Stomach smooth muscle (tissue), 2 donors: ENCODE data around the gene MDC1.
"Not testable (repeated sequence)": the region's sequence is repeated elsewhere in the genome, so short reads cannot be mapped to it uniquely, and the experiment has no call there.

Experiments used
- H3K27ac ChIP-seq: one replicate; pipeline ENCODE4 v1.7.0; 2013; ENCODE audit warnings: mild to moderate bottlenecking, low read length, inconsistent platforms
- H3K27me3 ChIP-seq, 2 donors: one replicate each; pipeline ENCODE4 v1.7.0; 2013; ENCODE audit warnings: low read length in 2 of 2; ENCODE audit not compliant: insufficient read depth in 2 of 2, control insufficient read depth in 1 of 2
- H3K36me3 ChIP-seq, 2 donors: one replicate each; pipeline ENCODE4 v1.7.0; 2013; ENCODE audit warnings: low read length in 2 of 2; ENCODE audit not compliant: control insufficient read depth in 2 of 2, insufficient read depth in 2 of 2
- H3K4me1 ChIP-seq: one replicate; pipeline ENCODE4 v1.7.0; 2013; ENCODE audit warnings: low read length; ENCODE audit not compliant: control insufficient read depth, insufficient read depth
- H3K4me3 ChIP-seq, 2 donors: one replicate each; pipeline ENCODE4 v1.7.0; 2013; ENCODE audit warnings: low read length in 2 of 2
- H3K9ac ChIP-seq, 2 donors: one replicate each; pipeline ENCODE4 v1.7.0; 2013; ENCODE audit warnings: low read length in 2 of 2, mild to moderate bottlenecking in 1 of 2
- H3K9me3 ChIP-seq, 2 donors: one replicate each; pipeline ENCODE4 v1.7.0; 2013; ENCODE audit warnings: low read length in 2 of 2; ENCODE audit not compliant: control insufficient read depth in 2 of 2
- donor health status: healthy.
- donor health status: Pancreatic carcinoma.

Gene MDC1

DNA sequence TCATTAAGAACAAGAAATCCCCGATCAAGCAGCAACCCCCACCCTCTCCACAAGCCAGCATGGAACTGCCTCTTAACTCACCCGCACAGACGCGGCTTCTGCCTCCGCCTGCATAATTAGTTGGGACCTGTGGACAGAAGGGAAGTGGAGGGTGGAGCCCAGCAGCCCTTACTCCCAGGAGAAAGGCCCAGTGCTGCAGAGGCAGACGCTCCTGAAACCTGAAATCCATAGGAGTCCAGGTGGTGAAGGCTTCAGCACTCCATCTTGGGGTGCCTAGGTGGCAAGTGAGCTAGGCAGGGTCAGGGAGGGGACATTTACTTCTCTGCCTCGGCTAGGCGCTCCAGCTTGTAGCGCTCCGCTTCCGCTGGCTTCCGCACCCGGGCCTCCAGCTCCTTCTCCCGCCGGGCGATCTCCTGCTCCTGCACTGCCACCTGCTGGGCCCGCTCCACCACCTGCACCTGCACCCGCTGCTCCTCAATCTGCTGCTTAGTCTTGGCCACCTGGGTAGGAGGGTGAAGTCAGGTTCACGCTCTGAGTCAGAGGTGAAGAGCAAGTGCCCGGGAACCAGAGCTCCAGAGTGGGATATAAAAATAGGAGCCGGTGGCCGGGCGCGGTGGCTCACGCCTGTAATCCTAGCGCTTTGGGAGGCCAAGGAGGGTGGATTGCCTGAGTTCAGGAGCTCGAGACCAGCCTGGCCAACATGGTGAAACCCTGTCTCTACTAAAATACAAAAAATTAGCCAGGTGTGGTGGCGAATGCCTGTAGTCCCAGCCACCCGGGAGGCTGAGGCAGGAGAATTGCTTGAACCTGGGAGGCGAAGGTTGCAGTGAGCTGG lies 13.7 kb upstream of the MDC1 start:
- Histone ChIP-seq H3K27me3 (no peaks in the 10 kb centered on the region), H3K4me3 (peak overlapping the region in 1 of 2 donors; percentile 15), H3K9me3 (no peaks in the 10 kb centered on the region), H3K36me3 (peaks cover 37 to 47% of the 10 kb centered on the region in 2 donors), H3K4me1 (peaks cover 19% of the 10 kb centered on the region), H3K27ac (peak overlapping the region; percentile 53), H3K9ac (peak overlapping the region in 1 of 2 donors; percentile 58)

DNA sequence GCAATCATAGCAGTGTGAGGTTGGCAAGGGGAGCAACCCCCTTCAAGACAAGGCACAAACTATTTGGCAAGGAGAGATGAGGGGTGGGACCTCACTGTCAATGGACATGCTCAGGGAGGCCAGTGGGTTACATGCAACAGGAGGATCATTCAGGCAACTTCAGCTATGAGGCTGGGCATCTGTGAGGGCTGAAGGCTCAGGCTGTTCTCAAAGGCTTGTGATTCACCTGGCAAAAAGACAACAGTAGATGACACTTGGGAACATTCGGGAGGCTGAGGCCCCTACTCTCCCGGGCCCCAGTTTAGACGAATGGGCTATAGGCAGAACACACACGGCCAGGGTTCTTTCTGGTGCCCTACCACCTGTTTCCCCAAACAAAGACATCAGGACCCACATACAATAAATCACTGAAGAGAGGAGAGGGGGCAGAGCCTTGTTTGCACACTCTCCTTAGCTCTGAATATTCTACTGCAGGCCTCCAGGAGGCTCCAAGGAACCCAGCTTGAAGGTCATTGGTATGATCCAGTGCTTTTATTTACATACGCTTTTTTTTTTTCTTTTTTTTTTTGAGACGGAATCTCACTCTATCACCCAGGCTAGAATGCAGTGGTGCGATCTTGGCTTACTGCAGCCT lies 11.0 kb upstream of the MDC1 start:
- H3K9me3 ChIP-seq, result no peaks in the 10 kb centered on the region
- H3K4me1 ChIP-seq, result peaks cover 39% of the 10 kb centered on the region
- no peak overlapping the region for H3K9ac ChIP-seq
- H3K27me3 ChIP-seq, result no peaks in the 10 kb centered on the region
- H3K4me3 ChIP-seq, result no peak overlapping the region
- peak overlapping the region; percentile 41 for H3K27ac ChIP-seq
- H3K36me3 ChIP-seq, result peaks cover 48 to 56% of the 10 kb centered on the region in 2 donors

DNA sequence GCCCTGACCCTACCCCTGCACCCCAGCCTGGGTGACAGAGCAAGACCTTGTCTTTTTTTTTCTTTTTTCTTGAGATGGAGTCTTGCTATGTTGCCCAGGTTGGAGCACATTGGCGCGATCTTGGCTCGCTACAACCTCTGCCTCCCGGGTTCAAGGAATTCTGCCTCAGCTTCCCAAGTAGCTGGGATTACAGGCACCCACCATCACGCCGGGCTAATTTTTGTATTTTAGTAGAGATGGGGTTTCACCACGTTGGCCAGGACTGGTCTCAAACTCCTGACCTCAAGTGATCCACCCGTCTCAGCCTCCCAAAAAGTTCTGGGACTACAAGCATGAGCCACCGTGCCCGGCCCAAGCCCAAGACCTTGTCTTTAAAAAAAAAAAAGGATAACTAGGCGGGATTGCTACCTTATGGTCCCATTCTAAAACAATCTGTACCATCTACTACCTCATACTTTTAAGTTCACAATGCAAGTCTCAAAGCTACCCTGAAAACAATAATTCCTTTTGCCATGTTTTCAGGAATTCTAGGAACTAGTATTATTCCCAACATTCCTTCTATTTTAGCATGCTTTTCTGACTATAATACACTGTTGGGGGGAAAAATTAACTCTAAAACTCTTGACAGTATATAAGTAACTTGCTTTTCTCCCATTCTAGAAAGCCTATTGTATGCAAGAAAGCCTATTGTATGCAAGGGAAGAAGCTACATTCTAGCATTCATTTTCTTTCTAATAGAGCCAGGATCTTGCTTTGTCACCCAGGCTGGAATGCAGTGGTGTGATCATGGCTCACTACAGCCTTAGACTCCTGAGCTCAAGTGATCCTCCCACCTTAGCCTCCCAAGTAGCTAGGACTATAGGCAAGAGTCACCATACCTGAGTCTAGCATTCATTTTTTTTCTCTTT lies 9.7 kb upstream of the MDC1 start:
- no peaks in the 10 kb centered on the region for H3K27me3 ChIP-seq
- peaks cover 48% of the 10 kb centered on the region in 2 donors for H3K36me3 ChIP-seq
- H3K27ac ChIP-seq, result peak overlapping the region; percentile 8
- H3K9ac ChIP-seq, result no peak overlapping the region
- no peaks in the 10 kb centered on the region for H3K9me3 ChIP-seq
- H3K4me3 ChIP-seq, result no peak overlapping the region
- peaks cover 50% of the 10 kb centered on the region for H3K4me1 ChIP-seq

DNA sequence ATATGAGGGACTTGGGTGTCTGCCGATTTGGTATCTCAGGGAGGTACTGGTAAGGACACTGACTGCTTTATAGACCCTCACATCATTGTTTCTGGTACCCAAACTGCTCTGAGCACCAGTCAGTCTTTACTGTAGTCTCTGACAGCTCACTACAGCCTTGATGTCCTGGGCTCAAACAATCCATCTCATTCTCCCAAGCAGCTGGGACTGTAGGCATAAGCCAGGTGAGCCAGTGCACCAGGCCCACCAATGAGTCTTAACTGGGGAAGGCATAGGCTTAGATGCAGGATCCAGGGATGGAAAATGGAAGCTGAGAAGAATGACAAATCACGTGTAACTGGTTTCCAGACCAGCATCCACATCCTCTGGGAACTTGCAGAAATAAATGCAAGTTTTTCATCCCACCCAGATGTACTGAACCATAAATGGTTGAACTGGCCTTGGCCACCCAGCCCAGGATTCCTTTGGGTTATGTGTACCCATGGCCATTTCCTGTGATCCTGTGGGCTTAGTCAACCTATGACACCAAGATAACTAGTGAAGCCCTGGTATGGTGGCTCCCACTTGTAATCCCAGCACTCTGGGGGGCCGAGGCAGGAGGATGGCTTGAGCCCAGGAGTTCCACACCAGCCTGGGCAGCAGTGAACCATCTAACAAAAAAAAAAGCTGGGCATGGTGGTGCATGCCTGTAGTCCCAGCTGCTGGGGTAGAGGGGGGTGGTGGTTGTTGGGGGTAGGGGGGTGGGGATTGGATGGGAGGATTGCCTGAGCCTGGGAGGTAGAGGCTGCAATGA lies 8.8 kb upstream of the MDC1 start:
- H3K4me3 ChIP-seq, result no peak overlapping the region
- no peaks in the 10 kb centered on the region for H3K9me3 ChIP-seq
- peak overlapping the region in 1 of 2 donors; percentile 13 for H3K9ac ChIP-seq
- peaks cover 49% of the 10 kb centered on the region for H3K4me1 ChIP-seq
- no peak overlapping the region for H3K27ac ChIP-seq
- H3K36me3 ChIP-seq, result peaks cover 44 to 48% of the 10 kb centered on the region in 2 donors
- no peaks in the 10 kb centered on the region for H3K27me3 ChIP-seq

DNA sequence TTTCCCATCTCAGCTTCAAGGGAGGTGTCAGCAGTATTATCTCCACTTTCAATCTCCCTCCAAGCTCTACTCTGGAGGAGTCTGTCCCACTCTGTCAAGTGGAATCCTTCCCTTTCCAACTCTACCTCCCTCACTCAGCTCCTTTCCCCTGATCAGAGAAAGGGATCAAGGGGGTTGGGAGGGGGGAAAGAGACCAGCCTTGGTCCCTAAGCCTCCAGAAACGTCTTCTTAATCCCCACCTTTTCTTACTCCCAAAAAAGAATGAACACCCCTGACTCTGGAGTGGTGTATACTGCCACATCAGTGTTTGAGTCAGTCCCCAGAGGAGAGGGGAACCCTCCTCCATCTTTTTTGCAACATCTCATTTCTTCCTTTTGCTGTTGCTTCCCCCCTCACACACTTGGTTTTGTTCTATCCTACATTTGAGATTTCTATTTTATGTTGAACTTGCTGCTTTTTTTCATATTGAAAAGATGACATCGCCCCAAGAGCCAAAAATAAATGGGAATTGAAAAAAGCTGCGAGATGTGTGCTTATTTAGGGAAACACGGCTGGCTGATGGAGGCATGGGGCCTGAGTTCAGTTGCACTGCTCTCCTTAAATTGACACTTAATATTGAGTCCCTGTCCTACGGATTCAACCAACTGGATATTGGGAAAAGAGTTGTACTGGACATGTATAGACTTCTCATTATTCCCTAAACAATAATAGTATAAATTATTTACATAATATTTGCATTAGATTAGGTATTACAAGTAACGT lies 8.0 kb upstream of the MDC1 start:
- H3K4me3 ChIP-seq, result no peak overlapping the region
- H3K27ac ChIP-seq, result no peak overlapping the region
- no peaks in the 10 kb centered on the region for H3K27me3 ChIP-seq
- no peaks in the 10 kb centered on the region for H3K9me3 ChIP-seq
- peaks cover 41% of the 10 kb centered on the region for H3K4me1 ChIP-seq
- no peak overlapping the region for H3K9ac ChIP-seq
- peaks cover 40 to 48% of the 10 kb centered on the region in 2 donors for H3K36me3 ChIP-seq

DNA sequence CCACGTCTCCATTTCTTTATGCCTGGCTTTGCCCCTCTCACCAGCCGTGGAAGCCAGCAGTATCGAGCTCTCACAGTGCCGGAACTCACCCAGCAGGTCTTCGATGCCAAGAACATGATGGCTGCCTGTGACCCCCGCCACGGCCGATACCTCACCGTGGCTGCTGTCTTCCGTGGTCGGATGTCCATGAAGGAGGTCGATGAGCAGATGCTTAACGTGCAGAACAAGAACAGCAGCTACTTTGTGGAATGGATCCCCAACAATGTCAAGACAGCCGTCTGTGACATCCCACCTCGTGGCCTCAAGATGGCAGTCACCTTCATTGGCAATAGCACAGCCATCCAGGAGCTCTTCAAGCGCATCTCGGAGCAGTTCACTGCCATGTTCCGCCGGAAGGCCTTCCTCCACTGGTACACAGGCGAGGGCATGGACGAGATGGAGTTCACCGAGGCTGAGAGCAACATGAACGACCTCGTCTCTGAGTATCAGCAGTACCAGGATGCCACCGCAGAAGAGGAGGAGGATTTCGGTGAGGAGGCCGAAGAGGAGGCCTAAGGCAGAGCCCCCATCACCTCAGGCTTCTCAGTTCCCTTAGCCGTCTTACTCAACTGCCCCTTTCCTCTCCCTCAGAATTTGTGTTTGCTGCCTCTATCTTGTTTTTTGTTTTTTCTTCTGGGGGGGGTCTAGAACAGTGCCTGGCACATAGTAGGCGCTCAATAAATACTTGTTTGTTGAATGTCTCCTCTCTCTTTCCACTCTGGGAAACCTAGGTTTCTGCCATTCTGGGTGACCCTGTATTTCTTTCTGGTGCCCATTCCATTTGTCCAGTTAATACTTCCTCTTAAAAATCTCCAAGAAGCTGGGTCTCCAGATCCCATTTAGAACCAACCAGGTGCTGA lies 7.0 kb upstream of the MDC1 start:
- Histone ChIP-seq H3K36me3 (peaks cover 33 to 42% of the 10 kb centered on the region in 2 donors), H3K4me1 (peaks cover 47% of the 10 kb centered on the region)
- not testable (repeated sequence) for H3K4me3 ChIP-seq, H3K27me3 ChIP-seq, H3K27ac ChIP-seq, H3K9me3 ChIP-seq, H3K9ac ChIP-seq

DNA sequence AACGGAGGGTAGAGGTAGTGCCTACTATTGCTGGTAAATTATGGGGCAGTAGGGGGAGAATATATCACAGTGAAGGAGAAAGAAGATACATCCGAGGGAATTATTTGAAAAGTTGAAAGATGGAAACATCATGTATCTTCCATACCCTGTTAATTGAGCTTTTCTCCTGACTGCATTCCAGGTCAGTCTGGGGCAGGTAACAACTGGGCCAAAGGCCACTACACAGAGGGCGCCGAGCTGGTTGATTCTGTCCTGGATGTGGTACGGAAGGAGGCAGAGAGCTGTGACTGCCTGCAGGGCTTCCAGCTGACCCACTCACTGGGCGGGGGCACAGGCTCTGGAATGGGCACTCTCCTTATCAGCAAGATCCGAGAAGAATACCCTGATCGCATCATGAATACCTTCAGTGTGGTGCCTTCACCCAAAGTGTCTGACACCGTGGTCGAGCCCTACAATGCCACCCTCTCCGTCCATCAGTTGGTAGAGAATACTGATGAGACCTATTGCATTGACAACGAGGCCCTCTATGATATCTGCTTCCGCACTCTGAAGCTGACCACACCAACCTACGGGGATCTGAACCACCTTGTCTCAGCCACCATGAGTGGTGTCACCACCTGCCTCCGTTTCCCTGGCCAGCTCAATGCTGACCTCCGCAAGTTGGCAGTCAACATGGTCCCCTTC lies 6.2 kb upstream of the MDC1 start:
- H3K9ac ChIP-seq, H3K9me3 ChIP-seq, H3K4me3 ChIP-seq, H3K27me3 ChIP-seq: not testable (repeated sequence)
- peaks cover 46% of the 10 kb centered on the region for H3K4me1 ChIP-seq
- H3K36me3 ChIP-seq, result peaks cover 33 to 42% of the 10 kb centered on the region in 2 donors
- H3K27ac ChIP-seq, result peak overlapping the region; percentile 82

DNA sequence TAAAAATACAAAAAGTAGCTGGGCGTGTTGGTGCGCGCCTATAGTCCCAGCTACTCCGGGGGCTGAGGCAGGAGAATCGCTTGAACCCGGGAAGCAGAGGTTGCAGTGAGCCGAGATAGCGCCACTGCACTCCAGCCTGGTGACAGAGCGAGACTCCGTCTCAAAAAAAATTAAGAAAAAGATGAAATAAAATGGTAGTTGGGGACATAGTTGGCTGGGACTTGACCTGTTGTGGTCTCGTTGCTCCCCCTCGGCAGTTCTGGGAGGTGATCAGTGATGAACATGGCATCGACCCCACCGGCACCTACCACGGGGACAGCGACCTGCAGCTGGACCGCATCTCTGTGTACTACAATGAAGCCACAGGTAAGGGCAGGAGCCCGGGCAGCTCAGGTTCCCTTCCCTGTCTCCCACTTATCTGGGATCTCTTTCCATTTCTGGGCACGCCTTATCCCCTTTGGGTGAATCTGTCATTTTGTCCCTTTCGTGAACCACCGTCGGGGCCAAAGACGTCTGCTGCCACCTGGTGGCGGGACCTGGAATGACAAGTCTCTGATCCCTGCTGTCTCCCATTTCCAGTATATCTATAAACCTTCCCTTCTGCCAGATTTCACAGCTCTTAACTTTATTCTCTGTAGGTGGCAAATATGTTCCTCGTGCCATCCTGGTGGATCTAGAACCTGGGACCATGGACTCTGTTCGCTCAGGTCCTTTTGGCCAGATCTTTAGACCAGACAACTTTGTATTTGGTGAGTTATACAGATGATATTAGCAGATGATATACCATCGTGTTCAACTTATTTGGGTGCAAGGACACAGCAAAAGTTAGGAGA lies 5.4 kb upstream of the MDC1 start:
- Histone ChIP-seq H3K9ac (peak overlapping the region in 1 of 2 donors; percentile 36), H3K36me3 (peaks cover 28 to 34% of the 10 kb centered on the region in 2 donors), H3K4me1 (peaks cover 40% of the 10 kb centered on the region)

More for the DNA sequence above, 5.4 kb upstream of the MDC1 start:
- peak overlapping the region in 1 of 2 donors; percentile 93 for H3K4me3 ChIP-seq
- H3K9me3 ChIP-seq, result no peaks in the 10 kb centered on the region
- no peaks in the 10 kb centered on the region for H3K27me3 ChIP-seq
- peak overlapping the region; percentile 82 for H3K27ac ChIP-seq
